BLaER1 treated with 17β-estradiol and CSF1 and Interleukin-3, amounts not matched to agents 10 nM and 100 nM (cell line): Measurements from ENCODE around the gene WDR70.
"Not testable (repeated sequence)": the region's sequence is repeated elsewhere in the genome, so short reads cannot be mapped to it uniquely, and the experiment has no call there.

Experiments
- H3K27ac ChIP-seq, 11 experiments: shearing (Covaris generic); formaldehyde crosslinking; 2 replicates each; pipeline ENCODE4 v1.8.1; 2022
- H3K27me3 ChIP-seq, 11 experiments: shearing (Covaris generic); formaldehyde crosslinking; 2 replicates each; pipeline ENCODE4 v1.8.1; 2022
- H3K36me3 ChIP-seq, 11 experiments: shearing (Covaris generic); formaldehyde crosslinking; 2 replicates each; pipeline ENCODE4 v1.8.1; 2022
- H3K4me1 ChIP-seq, 10 experiments: shearing (Covaris generic); formaldehyde crosslinking; 2 replicates each; pipeline ENCODE4 v1.8.1; 2022
- H3K4me2 ChIP-seq, 11 experiments: shearing (Covaris generic); formaldehyde crosslinking; 2 replicates each; pipeline ENCODE4 v1.8.1; 2022
- H3K4me3 ChIP-seq, 10 experiments: shearing (Covaris generic); formaldehyde crosslinking; 2 replicates each; pipeline ENCODE4 v1.8.1; 2022
- H3K9ac ChIP-seq, 11 experiments: shearing (Covaris generic); formaldehyde crosslinking; 2 replicates each; pipeline ENCODE4 v1.8.1; 2022
- H3K9me3 ChIP-seq, 11 experiments: shearing (Covaris generic); formaldehyde crosslinking; replicated peaks in 1 of 11; 2 replicates each; pipeline ENCODE4 v1.8.1; 2022
- H4K20me1 ChIP-seq, 11 experiments: shearing (Covaris generic); formaldehyde crosslinking; 2 replicates each; pipeline ENCODE4 v1.8.1; 2022
- Cebpa-rat ChIP-seq, 11 experiments: shearing (Covaris generic); IDR thresholded peaks; 2 replicates each; pipeline ENCODE4 v1.8.1; 2022

WDR70 gene

DNA sequence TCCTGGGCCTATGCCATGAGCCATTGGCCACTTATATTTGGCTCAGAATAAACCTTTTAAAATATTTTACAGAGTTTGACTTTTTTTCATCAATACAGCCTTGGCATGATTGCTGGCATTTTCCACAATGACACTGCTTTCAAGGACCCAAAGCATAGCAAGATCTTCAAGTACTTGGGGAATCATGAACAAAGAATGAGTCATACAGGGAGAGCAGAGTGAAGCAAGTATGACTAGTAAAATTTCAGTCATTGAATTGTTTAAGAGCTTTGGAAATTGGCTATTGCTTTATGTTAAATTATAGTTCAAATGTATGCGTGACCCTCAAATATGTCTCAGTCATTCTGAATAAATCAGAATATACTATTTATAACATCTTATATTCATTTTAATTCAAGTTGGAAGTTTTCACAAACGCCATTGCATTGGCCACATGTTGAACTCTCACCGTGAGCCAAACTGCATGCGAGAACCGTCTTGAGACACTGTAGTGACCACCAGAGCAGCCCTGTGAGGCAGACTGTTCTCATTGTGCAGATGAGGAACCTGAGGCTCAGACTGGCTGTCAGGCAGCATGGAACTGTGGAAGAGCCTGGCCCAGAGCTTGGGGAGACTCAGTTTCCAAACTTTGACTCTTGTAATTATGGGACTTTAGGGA is 407.9 kb downstream of the WDR70 start:
- H3K27ac ChIP-seq: no peak overlapping the region

DNA sequence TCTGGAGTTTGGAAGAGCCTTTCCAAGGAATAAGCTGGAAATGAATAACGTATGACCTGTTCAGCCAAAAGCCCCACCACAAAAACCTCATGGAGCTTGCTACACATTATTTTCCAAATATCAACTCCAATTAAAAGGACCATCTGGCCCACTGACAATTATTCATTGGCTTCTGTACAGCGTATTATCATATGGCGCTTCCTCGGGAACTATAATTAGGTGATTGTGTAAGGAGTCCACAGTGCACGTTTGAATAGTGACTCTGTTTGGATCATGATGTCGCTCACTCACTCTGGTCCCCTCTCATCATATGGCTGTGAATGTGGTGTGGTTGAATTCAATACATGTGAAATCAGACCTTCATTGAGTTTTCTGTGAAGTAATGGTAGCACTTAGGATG is 408.6 kb downstream of the WDR70 start:
- H3K4me3 ChIP-seq: no peak overlapping the region
- no peak overlapping the region for H3K4me2 ChIP-seq
- H3K9ac ChIP-seq: no peak overlapping the region
- H4K20me1 ChIP-seq: no peaks in the 10 kb centered on the region
- peaks cover 7 to 33% (median 25%) of the 10 kb centered on the region in 11 experiments; a peak in 21 of 22 replicates for H3K9me3 ChIP-seq
- H3K27me3 ChIP-seq: no peaks in the 10 kb centered on the region
- no peaks in the 10 kb centered on the region for H3K36me3 ChIP-seq
- H3K4me1 ChIP-seq: no peaks in the 10 kb centered on the region
- no peak overlapping the region for H3K27ac ChIP-seq
- TF ChIP-seq Cebpa-rat (IDR thresholded peaks at IDR 0.05): no peak

More for the DNA sequence above, 407.9 kb downstream of the WDR70 start:
- no peaks in the 10 kb centered on the region for H3K4me1 ChIP-seq
- no peaks in the 10 kb centered on the region for H3K27me3 ChIP-seq
- no peak overlapping the region for H3K4me3 ChIP-seq
- TF ChIP-seq Cebpa-rat (IDR thresholded peaks at IDR 0.05): no peak
- no peaks in the 10 kb centered on the region for H3K36me3 ChIP-seq
- H3K4me2 ChIP-seq: no peak overlapping the region
- H3K9ac ChIP-seq: no peak overlapping the region
- no peaks in the 10 kb centered on the region for H4K20me1 ChIP-seq
- H3K9me3 ChIP-seq: peaks cover 0 to 26% (median 17%) of the 10 kb centered on the region in 11 experiments; a peak in 19 of 22 replicates

DNA sequence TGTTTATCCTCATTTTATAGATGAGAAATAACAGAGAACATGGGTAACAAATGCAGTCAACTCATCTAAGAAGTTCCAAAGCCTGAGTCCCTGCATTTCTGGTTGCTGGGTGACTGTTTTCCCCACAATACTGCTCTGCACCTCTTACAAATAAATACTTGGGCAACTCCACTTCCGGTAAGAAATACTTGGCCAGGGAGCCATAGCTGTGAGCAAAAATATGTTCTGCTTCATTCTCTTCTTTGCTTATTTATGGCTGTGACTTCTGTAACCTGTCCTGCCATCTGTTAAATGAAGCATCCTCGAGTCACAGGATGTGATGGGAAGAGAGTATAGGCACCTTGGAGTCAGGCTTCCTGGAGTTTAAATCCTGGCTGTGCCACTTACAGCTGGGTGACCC is 410.9 kb downstream of the WDR70 start:
- Histone ChIP-seq H4K20me1 (no peaks in the 10 kb centered on the region), H3K36me3 (no peaks in the 10 kb centered on the region), H3K4me3 (no peak overlapping the region), H3K27ac (no peak overlapping the region), H3K27me3 (no peaks in the 10 kb centered on the region), H3K4me1 (no peaks in the 10 kb centered on the region), H3K9me3 (peaks cover 28 to 53% (median 44%) of the 10 kb centered on the region in 11 experiments), H3K4me2 (no peak overlapping the region), H3K9ac (no peak overlapping the region)
- no peak for TF ChIP-seq Cebpa-rat (IDR thresholded peaks at IDR 0.05)

DNA sequence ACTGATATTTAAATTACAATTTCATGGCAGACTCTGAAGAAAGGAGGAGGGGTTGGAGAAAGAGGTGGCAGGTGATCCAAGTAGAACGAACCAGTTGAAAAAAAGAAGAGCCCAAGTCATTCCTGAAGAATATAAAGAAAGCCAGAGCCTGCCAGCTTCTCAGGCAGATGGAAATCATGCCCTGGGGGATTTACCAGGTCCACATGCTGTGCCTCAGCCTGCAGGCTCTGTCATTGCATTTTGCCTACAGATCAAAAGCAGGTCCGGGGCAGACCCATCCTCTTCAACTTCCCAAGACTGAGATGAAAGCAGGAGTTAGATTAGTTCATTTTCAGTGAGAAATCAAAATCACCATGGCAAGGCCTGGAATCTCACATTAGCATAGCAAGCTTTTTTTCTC is 412.2 kb downstream of the WDR70 start:
- TF ChIP-seq Cebpa-rat (IDR thresholded peaks at IDR 0.05): no peak

DNA sequence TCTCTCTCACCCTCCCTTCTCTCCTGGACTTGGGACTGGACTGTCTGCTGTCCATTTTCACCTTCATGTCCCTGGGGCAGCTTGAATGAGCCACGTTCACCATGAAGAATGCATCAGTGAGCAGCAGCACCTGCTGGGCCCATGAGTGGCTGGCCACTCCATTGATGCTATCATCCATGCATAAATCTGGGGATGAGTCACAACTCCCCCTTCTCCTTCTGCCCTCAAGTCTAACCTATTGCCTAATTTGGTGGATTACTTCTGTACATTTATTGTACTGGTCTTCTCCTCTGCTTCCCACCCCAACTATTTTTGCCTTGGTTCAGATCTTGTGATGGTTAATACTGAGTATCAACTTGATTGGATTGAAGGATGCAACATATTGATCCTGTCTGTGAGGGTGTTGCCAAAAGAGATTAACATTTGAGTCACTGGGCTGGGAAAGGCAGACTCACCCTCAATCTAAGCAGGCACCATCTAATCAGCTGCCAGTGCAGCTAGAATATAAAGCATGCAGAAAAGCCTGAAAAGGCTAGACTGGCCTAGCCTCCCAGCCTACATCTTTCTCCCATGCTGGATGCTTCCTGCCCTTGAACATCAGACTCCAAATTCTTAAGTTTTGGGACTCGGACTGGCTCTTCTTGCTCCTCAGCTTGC is 414.0 kb downstream of the WDR70 start:
- no peak for TF ChIP-seq Cebpa-rat (IDR thresholded peaks at IDR 0.05)
- H3K4me1 ChIP-seq: no peaks in the 10 kb centered on the region

More for the DNA sequence above, 412.2 kb downstream of the WDR70 start:
- Histone ChIP-seq H3K4me1 (no peaks in the 10 kb centered on the region), H3K27me3 (no peaks in the 10 kb centered on the region), H3K9ac (no peak overlapping the region), H4K20me1 (no peaks in the 10 kb centered on the region), H3K36me3 (no peaks in the 10 kb centered on the region), H3K4me3 (no peak overlapping the region), H3K9me3 (peaks cover 39 to 57% (median 51%) of the 10 kb centered on the region in 11 experiments), H3K27ac (no peak overlapping the region), H3K4me2 (no peak overlapping the region)

DNA sequence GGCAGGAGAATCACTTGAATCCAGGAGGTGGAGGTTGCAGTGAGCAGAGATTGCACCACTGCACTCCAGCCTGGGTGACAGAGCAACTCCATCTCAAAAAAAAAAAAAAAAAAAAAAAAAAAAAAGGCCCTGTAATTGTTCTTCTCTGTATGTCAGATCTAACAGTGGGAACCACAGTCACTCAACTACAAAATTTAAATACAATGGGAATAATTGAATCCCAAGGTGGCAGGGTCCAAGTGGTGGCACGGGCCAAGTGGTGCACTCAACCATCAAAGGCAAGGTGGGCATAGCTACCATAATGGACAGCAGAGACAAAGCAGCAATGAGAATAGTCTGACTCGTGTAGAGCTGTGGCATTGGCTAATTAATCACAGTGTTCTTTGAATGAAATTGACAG is 416.2 kb downstream of the WDR70 start:
- Histone ChIP-seq H3K4me1 (peaks cover 0 to 11% (median 6%) of the 10 kb centered on the region in 10 experiments; a peak in 12 of 20 replicates), H3K9me3 (peaks cover 47 to 88% (median 76%) of the 10 kb centered on the region in 11 experiments)
- H4K20me1 ChIP-seq, H3K27ac ChIP-seq, H3K27me3 ChIP-seq, H3K9ac ChIP-seq, H3K4me3 ChIP-seq, H3K4me2 ChIP-seq, H3K36me3 ChIP-seq: not testable (repeated sequence)

More for the DNA sequence above, 414.0 kb downstream of the WDR70 start:
- Histone ChIP-seq H3K27ac (no peak overlapping the region), H3K36me3 (no peaks in the 10 kb centered on the region), H3K9me3 (peaks cover 45 to 71% (median 64%) of the 10 kb centered on the region in 11 experiments), H3K9ac (no peak overlapping the region), H4K20me1 (no peaks in the 10 kb centered on the region), H3K27me3 (no peaks in the 10 kb centered on the region), H3K4me3 (no peak overlapping the region), H3K4me2 (no peak overlapping the region)

DNA sequence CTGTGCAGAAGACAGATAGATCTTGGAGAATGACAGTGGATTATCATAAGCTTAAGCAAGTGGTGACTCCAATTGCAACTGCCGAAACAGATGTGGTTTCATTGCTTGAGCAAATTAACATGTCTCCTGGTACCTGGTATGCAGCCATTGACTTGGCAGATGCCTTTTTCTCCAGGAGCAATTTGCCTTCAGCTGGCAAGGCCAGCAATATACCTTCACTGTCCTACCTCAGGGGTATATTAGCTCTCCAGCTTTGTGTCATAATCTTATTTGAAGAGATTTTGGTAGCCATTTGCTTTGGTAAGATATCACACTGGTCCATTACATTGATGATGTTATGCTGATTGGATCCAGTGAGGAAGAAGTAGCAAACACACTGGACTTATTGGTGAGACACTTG is 417.3 kb downstream of the WDR70 start:
- H3K27me3 ChIP-seq, H3K27ac ChIP-seq, H4K20me1 ChIP-seq, H3K4me2 ChIP-seq, H3K36me3 ChIP-seq, H3K4me3 ChIP-seq, H3K9ac ChIP-seq: not testable (repeated sequence)
- H3K9me3 ChIP-seq: peaks cover 47 to 96% (median 79%) of the 10 kb centered on the region in 11 experiments
- peaks cover 0 to 13% (median 6%) of the 10 kb centered on the region in 10 experiments; a peak in 12 of 20 replicates for H3K4me1 ChIP-seq

DNA sequence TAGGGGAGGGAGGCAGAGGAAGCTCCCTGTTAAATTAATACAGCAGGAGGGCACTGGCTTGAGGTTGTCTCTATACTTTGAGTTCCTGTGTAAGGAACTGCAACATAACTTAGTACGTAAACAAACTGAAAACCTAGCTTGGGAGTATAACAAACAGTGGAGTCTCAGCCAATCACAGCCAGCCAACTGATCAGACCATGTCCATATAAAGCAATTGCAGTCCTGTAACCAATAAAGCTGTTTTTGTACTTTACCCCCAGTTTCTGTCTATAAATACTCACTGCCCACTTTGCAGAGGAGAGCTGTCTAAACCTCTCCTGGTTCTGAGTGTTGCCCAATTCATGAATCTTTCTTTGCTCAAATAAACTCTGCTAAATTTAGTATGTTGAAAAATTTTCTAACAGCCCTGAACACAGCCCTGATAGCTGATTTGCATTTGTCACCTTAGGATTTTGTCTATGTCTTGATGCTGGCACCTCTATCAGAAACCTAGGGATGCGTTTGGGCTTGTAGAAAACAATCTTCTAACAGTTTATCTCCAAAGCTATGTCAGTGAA is 420.8 kb downstream of the WDR70 start:
- Histone ChIP-seq H3K4me2 (peak overlapping the region in 8 of 11 experiments; percentile 0 to 47 (median 14); a peak in 8 of 22 replicates), H3K27ac (peak overlapping the region in 4 of 11 experiments; percentile 5 to 28 (median 24); a peak in 3 of 22 replicates), H3K4me1 (peaks cover 0 to 13% (median 6%) of the 10 kb centered on the region in 10 experiments; a peak in 12 of 20 replicates)

DNA sequence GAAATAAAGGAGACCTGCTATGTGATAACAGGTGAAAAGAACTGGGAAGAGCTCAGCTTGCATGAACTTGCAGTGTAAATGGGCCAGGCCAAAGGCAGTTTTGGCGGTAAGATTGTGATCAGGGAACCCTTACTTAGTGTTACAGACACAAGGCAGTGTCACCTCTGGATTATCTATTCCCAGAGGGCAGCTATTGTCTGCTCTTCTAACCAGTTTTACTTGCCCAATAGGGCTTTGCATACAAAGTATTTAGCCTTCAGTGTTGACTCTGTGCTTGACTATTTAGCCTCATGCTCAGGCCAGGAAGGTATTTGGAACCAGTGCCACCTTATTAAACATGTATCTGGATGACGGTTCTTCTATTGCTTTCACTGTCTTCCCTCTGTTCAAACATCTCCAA is 422.4 kb downstream of the WDR70 start:
- Histone ChIP-seq H3K27ac (no peak overlapping the region), H3K9ac (no peak overlapping the region), H3K27me3 (no peaks in the 10 kb centered on the region), H3K4me3 (no peak overlapping the region), H3K36me3 (no peaks in the 10 kb centered on the region), H3K9me3 (peaks cover 8 to 45% (median 28%) of the 10 kb centered on the region in 11 experiments; a peak in 17 of 22 replicates), H3K4me1 (peaks cover 0 to 13% (median 6%) of the 10 kb centered on the region in 10 experiments; a peak in 12 of 20 replicates), H3K4me2 (no peak overlapping the region), H4K20me1 (no peaks in the 10 kb centered on the region)
- no peak for TF ChIP-seq Cebpa-rat (IDR thresholded peaks at IDR 0.05)

More for the DNA sequence above, 420.8 kb downstream of the WDR70 start:
- no peak overlapping the region for H3K4me3 ChIP-seq
- no peaks in the 10 kb centered on the region for H3K36me3 ChIP-seq
- no peaks in the 10 kb centered on the region for H4K20me1 ChIP-seq
- peaks cover 19 to 61% (median 44%) of the 10 kb centered on the region in 11 experiments for H3K9me3 ChIP-seq
- TF ChIP-seq Cebpa-rat (IDR thresholded peaks at IDR 0.05): no peak
- H3K9ac ChIP-seq: no peak overlapping the region
- H3K27me3 ChIP-seq: no peaks in the 10 kb centered on the region
